ENCODE data around the gene GALNT7. TPM values are rescaled to one million over a fixed set of nuclear protein-coding genes. Genes with fewer than 3 reads are reported as not detected.

The GALNT7 gene
- polyA plus RNA-seq, 1 donor from 2014 or later: 15.0 TPM

DNA sequence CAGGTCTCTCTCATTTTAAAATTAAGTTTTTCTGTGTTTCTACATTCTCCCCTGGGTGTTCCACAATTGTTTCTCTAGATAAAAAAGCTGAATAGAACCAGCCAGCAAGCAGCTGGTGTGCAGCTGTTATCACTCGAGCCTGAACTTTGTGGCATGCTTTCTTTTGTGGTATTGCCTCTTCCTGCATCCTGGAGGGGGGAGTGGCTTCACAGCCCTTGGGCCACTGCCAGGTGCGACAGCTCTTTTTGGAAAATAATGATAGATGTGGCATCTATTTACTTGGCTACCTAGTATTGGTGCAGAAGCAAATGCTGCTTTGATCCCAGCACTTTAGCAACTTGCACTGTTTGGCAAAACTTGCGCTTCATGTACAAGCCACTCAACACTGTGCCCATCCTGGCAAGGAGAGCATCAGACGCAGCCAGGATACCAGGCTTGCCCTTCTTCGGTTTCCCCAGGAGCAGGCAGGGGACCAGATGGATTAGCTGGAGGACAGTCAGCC lies 96.1 kb downstream of the GALNT7 start:
- Histone ChIP-seq H3K4me2 (ENCODE audit: low read length) (no peak overlapping the region), H3F3A (ENCODE audit: insufficient read depth, low read length, poor library complexity, severe bottlenecking) (no peaks in the 10 kb centered on the region), H3K4me3 (ENCODE audit: low read length) (no peak overlapping the region), H3K9me3 (ENCODE audit: low read length) (no peaks in the 10 kb centered on the region), H3K27ac (ENCODE audit: low read length) (no peak overlapping the region), H3K9ac (ENCODE audit: low read length) (no peak overlapping the region), H2AFZ (ENCODE audit: low read depth, low read length) (no peak overlapping the region), H3K9me2 (ENCODE audit: insufficient read depth, low read length) (no peaks in the 10 kb centered on the region), H3K27me3 (ENCODE audit: insufficient read depth, low read depth, low read length) (no peaks in the 10 kb centered on the region), H3K36me3 (ENCODE audit: insufficient read depth, low read length) (no peaks in the 10 kb centered on the region), H3K79me2 (replicated peaks; ENCODE audit: insufficient read depth, low read length) (no peaks in the 10 kb centered on the region), H4K20me1 (ENCODE audit: insufficient read depth) (no peaks in the 10 kb centered on the region)
- TF ChIP-seq POLR2AphosphoS5 (IDR thresholded peaks at IDR 0.05): no peak
- no peak for TF ChIP-seq CTCF (IDR thresholded peaks at IDR 0.05; ENCODE audit: poor library complexity, severe bottlenecking)
- TF ChIP-seq EZH2 (IDR thresholded peaks at IDR 0.05; ENCODE audit: borderline replicate concordance, insufficient read depth, low read length, poor library complexity, severe bottlenecking): no peak
- no peak for TF ChIP-seq EP300 (conservative IDR thresholded peaks at IDR 0.05; ENCODE audit: poor library complexity, severe bottlenecking)
- TF ChIP-seq SMC3 (conservative IDR thresholded peaks at IDR 0.05; ENCODE audit: poor library complexity): no peak
- TF ChIP-seq MXI1 (conservative IDR thresholded peaks at IDR 0.05; ENCODE audit: poor library complexity, severe bottlenecking): no peak
- TF ChIP-seq, protein P1, sequence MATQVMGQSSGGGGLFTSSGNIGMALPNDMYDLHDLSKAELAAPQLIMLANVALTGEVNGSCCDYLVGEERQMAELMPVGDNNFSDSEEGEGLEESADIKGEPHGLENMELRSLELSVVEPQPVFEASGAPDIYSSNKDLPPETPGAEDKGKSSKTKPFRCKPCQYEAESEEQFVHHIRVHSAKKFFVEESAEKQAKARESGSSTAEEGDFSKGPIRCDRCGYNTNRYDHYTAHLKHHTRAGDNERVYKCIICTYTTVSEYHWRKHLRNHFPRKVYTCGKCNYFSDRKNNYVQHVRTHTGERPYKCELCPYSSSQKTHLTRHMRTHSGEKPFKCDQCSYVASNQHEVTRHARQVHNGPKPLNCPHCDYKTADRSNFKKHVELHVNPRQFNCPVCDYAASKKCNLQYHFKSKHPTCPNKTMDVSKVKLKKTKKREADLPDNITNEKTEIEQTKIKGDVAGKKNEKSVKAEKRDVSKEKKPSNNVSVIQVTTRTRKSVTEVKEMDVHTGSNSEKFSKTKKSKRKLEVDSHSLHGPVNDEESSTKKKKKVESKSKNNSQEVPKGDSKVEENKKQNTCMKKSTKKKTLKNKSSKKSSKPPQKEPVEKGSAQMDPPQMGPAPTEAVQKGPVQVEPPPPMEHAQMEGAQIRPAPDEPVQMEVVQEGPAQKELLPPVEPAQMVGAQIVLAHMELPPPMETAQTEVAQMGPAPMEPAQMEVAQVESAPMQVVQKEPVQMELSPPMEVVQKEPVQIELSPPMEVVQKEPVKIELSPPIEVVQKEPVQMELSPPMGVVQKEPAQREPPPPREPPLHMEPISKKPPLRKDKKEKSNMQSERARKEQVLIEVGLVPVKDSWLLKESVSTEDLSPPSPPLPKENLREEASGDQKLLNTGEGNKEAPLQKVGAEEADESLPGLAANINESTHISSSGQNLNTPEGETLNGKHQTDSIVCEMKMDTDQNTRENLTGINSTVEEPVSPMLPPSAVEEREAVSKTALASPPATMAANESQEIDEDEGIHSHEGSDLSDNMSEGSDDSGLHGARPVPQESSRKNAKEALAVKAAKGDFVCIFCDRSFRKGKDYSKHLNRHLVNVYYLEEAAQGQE (IDR thresholded peaks at IDR 0.05; ENCODE audit: borderline replicate concordance): no peak
- TF ChIP-seq RAD21 (conservative IDR thresholded peaks at IDR 0.05): no peak
- TF ChIP-seq TAF1 (IDR thresholded peaks at IDR 0.05; ENCODE audit: low read depth): no peak

GRCh38 chr4:173265751-173266150 lies 97.1 kb downstream of the GALNT7 start:
- H3K27me3 ChIP-seq (ENCODE audit: insufficient read depth, low read depth, low read length): no peaks in the 10 kb centered on the region
- TF ChIP-seq, protein P1 (IDR thresholded peaks at IDR 0.05; ENCODE audit: borderline replicate concordance): no peak
- TF ChIP-seq RAD21 (conservative IDR thresholded peaks at IDR 0.05) (no peak), EP300 (conservative IDR thresholded peaks at IDR 0.05; ENCODE audit: poor library complexity, severe bottlenecking) (no peak), POLR2AphosphoS5 (IDR thresholded peaks at IDR 0.05) (no peak), SMC3 (conservative IDR thresholded peaks at IDR 0.05; ENCODE audit: poor library complexity) (no peak), TAF1 (IDR thresholded peaks at IDR 0.05; ENCODE audit: low read depth) (no peak), MXI1 (conservative IDR thresholded peaks at IDR 0.05; ENCODE audit: poor library complexity, severe bottlenecking) (no peak), EZH2 (IDR thresholded peaks at IDR 0.05; ENCODE audit: borderline replicate concordance, insufficient read depth, low read length, poor library complexity, severe bottlenecking) (no peak), CTCF (IDR thresholded peaks at IDR 0.05; ENCODE audit: poor library complexity, severe bottlenecking) (no peak)
- no peak overlapping the region for H3K4me2 ChIP-seq (ENCODE audit: low read length)
- no peaks in the 10 kb centered on the region for H3K9me2 ChIP-seq (ENCODE audit: insufficient read depth, low read length)
- no peak overlapping the region for H2AFZ ChIP-seq (ENCODE audit: low read depth, low read length)
- H3K36me3 ChIP-seq (ENCODE audit: insufficient read depth, low read length): no peaks in the 10 kb centered on the region
- H3F3A ChIP-seq (ENCODE audit: insufficient read depth, low read length, poor library complexity, severe bottlenecking): no peaks in the 10 kb centered on the region
- H3K9me3 ChIP-seq (ENCODE audit: low read length): no peaks in the 10 kb centered on the region
- H3K79me2 ChIP-seq (replicated peaks; ENCODE audit: insufficient read depth, low read length): no peaks in the 10 kb centered on the region
- no peak overlapping the region for H3K4me3 ChIP-seq (ENCODE audit: low read length)
- H4K20me1 ChIP-seq (ENCODE audit: insufficient read depth): no peaks in the 10 kb centered on the region
- no peak overlapping the region for H3K9ac ChIP-seq (ENCODE audit: low read length)
- H3K27ac ChIP-seq (ENCODE audit: low read length): no peak overlapping the region

All from neural cell (in vitro differentiated cells).